HEK293T (cell line): ENCODE data around the gene TMPRSS3.

Experiments
- CTCF ChIA-PET: fragments of 350-600 bp; formaldehyde crosslinking; extraction: SDS; loops from one replicate; lab custom pipeline; 2021; ENCODE audit warnings: antibody characterized with exemption, inconsistent platforms; lab: Yijun Ruan, JAX
- POLR2A ChIA-PET: fragments of 350-600 bp; formaldehyde crosslinking; extraction: SDS; loops from one replicate; lab custom pipeline; 2020; ENCODE audit warnings: antibody characterized with exemption, inconsistent platforms; lab: Yijun Ruan, JAX
- DNase-seq: peaks from one replicate; pipeline ENCODE4 v3.0.0; 2012; ENCODE audit warnings: mixed read lengths; ENCODE audit errors: extremely low spot score
- ARNT ChIP-seq: fragments of 450-650 bp; IDR thresholded peaks from 2 replicates; pipeline ENCODE4 v1.6.1; 2017; ENCODE audit warnings: mild to moderate bottlenecking
- BHLHE40 ChIP-seq: fragments of 450-650 bp; IDR thresholded peaks from 2 replicates; pipeline ENCODE4 v1.6.1; 2016; ENCODE audit warnings: mild to moderate bottlenecking, moderate library complexity, borderline replicate concordance
- CTBP1 ChIP-seq: fragments of 450-650 bp; IDR thresholded peaks from 2 replicates; pipeline ENCODE4 v1.6.1; 2016; ENCODE audit warnings: borderline replicate concordance
- ELF4 ChIP-seq: fragments of 450-650 bp; IDR thresholded peaks from 2 replicates; pipeline ENCODE4 v1.6.1; 2017; ENCODE audit warnings: antibody characterized with exemption
- FOXA1 ChIP-seq: fragments of 450-650 bp; IDR thresholded peaks from 2 replicates; pipeline ENCODE4 v1.6.1; 2016; ENCODE audit warnings: mild to moderate bottlenecking
- FOXK2 ChIP-seq: fragments of 450-650 bp; IDR thresholded peaks from 2 replicates; pipeline ENCODE4 v1.6.1; 2016; ENCODE audit warnings: mild to moderate bottlenecking
- FOXM1 ChIP-seq: fragments of 450-650 bp; IDR thresholded peaks from 2 replicates; pipeline ENCODE4 v1.6.1; 2017; ENCODE audit warnings: mild to moderate bottlenecking, borderline replicate concordance
- HDGF ChIP-seq: fragments of 450-650 bp; IDR thresholded peaks from 2 replicates; pipeline ENCODE4 v1.6.1; 2017; ENCODE audit warnings: antibody characterized with exemption, borderline replicate concordance
- L3MBTL2 ChIP-seq: fragments of 450-650 bp; conservative IDR thresholded peaks from 2 replicates; pipeline ENCODE4 v1.6.1; 2016; ENCODE audit warnings: mild to moderate bottlenecking
- LEF1 ChIP-seq: fragments of 450-650 bp; IDR thresholded peaks from 2 replicates; pipeline ENCODE4 v1.6.1; 2017; ENCODE audit warnings: mild to moderate bottlenecking, borderline replicate concordance
- NFRKB ChIP-seq: fragments of 450-650 bp; IDR thresholded peaks from 2 replicates; pipeline ENCODE4 v1.6.1; 2016; ENCODE audit warnings: mild to moderate bottlenecking, moderate library complexity
- SP1 ChIP-seq: fragments of 450-650 bp; IDR thresholded peaks from 2 replicates; pipeline ENCODE4 v1.6.1; 2017
- SUZ12 ChIP-seq: fragments of 450-650 bp; IDR thresholded peaks from 2 replicates; pipeline ENCODE4 v1.6.1; 2016; ENCODE audit warnings: mild to moderate bottlenecking
- TARDBP ChIP-seq: fragments of 450-650 bp; IDR thresholded peaks from 2 replicates; pipeline ENCODE4 v1.6.1; 2016
- ZNF384 ChIP-seq: fragments of 450-650 bp; IDR thresholded peaks from 2 replicates; pipeline ENCODE4 v1.6.1; 2016
- TF ChIP-seq, protein P1 (sequence below): fragments of 450-650 bp; IDR thresholded peaks from 2 replicates; pipeline ENCODE4 v1.6.1; 2016

The TMPRSS3 gene

DNA sequence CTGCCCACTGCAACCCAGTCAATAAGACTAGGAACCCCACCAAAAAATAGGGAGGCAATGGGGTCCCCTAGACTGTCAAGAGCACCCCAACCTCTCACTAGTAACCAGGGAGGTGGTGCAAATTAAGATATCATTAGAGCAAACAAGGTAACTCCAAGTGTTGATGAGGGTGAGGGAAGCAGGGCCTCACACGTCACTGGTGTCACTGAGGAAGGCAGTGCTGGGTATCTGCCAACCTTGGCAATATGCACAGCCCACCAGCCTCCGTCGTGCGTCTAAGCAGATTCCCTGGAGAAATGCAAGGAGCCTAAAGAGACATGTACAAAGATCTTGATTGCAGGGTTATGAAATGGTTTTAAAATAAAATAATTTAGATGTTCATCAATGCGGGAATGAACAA, 11.6 kb upstream of the TMPRSS3 start:
- TF ChIP-seq SP1 (no peak), BHLHE40 (no peak), ELF4 (no peak), L3MBTL2 (no peak), ZNF384 (no peak), CTBP1 (no peak), ARNT (no peak), NFRKB (no peak), SUZ12 (no peak), TARDBP (no peak), FOXK2 (no peak), FOXA1 (no peak), FOXM1 (no peak), HDGF (no peak), LEF1 (no peak)
- TF ChIP-seq, protein P1, sequence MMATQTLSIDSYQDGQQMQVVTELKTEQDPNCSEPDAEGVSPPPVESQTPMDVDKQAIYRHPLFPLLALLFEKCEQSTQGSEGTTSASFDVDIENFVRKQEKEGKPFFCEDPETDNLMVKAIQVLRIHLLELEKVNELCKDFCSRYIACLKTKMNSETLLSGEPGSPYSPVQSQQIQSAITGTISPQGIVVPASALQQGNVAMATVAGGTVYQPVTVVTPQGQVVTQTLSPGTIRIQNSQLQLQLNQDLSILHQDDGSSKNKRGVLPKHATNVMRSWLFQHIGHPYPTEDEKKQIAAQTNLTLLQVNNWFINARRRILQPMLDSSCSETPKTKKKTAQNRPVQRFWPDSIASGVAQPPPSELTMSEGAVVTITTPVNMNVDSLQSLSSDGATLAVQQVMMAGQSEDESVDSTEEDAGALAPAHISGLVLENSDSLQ = no peak
- POLR2A ChIA-PET = no interaction called here
- no peak for DNase-seq
- CTCF ChIA-PET = interaction anchor here (0.6 kb wide), 1 partner anchor 445 kb away, joined by 3 read pairs; no protein-coding TSS in a partner anchor

DNA sequence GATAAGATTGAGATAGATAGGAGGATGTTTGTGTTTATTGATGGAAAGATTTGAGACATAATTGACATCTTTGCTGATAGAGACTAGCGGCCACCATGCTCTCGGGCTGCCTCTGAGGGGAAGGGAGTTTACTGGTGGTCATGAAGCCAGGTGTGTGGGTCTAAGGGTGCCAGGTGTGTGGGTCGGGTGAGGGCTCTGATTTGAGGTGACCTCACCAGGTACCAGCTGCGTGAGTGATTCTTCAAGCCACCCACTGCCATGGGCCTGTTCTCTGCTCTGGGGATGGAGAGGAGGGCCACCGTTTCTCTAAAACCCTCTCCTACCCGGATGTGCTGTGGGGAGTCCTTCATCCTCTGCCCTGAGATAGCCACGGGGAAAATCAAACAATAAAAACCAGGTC, 11.0 kb upstream of the TMPRSS3 start:
- no peak for DNase-seq
- TF ChIP-seq FOXM1 (no peak), CTBP1 (no peak), HDGF (no peak), SP1 (no peak), ELF4 (no peak), L3MBTL2 (no peak), SUZ12 (no peak), FOXA1 (no peak), LEF1 (no peak), ZNF384 (no peak)
- POLR2A ChIA-PET = no interaction called here
- CTCF ChIA-PET = no interaction called here

- POLR2A ChIA-PET = no interaction called here
- no peak for DNase-seq
- no peak for TF ChIP-seq ZNF384
- CTCF ChIA-PET = no interaction called here
Measured at GRCh38 chr21:42406201-42406621, 10.4 kb upstream of the TMPRSS3 start.

GRCh38 chr21:42405064-42406013, 9.5 kb upstream of the TMPRSS3 start:
- CTCF ChIA-PET = no interaction called here
- POLR2A ChIA-PET = interaction anchor here (0.6 kb wide), 1 partner anchor 266 kb away, joined by 3 read pairs; no protein-coding TSS in a partner anchor

GRCh38 chr21:42404539-42404938, 8.7 kb upstream of the TMPRSS3 start:
- no peak for DNase-seq
- ChIA-PET CTCF (no interaction called here), POLR2A (interaction anchor here (0.6 kb wide), 1 partner anchor 265 kb away, joined by 3 read pairs; no protein-coding TSS in a partner anchor)
- TF ChIP-seq HDGF = no peak
- TF ChIP-seq LEF1 = no peak
- no peak for TF ChIP-seq NFRKB
- TF ChIP-seq ELF4 = no peak
- no peak for TF ChIP-seq FOXA1
- TF ChIP-seq L3MBTL2 = no peak
- no peak for TF ChIP-seq FOXM1
- TF ChIP-seq ZNF384 = no peak
- no peak for TF ChIP-seq FOXK2

More at GRCh38 chr21:42405064-42406013, 9.5 kb upstream of the TMPRSS3 start:
- no peak for DNase-seq
- TF ChIP-seq FOXA1 (no peak), BHLHE40 (no peak), ELF4 (no peak), HDGF (no peak), FOXM1 (no peak), CTBP1 (no peak), ARNT (no peak), NFRKB (no peak), LEF1 (no peak), FOXK2 (no peak), ZNF384 (no peak), L3MBTL2 (no peak), SUZ12 (no peak)
- TF ChIP-seq, protein P1 = no peak

DNA sequence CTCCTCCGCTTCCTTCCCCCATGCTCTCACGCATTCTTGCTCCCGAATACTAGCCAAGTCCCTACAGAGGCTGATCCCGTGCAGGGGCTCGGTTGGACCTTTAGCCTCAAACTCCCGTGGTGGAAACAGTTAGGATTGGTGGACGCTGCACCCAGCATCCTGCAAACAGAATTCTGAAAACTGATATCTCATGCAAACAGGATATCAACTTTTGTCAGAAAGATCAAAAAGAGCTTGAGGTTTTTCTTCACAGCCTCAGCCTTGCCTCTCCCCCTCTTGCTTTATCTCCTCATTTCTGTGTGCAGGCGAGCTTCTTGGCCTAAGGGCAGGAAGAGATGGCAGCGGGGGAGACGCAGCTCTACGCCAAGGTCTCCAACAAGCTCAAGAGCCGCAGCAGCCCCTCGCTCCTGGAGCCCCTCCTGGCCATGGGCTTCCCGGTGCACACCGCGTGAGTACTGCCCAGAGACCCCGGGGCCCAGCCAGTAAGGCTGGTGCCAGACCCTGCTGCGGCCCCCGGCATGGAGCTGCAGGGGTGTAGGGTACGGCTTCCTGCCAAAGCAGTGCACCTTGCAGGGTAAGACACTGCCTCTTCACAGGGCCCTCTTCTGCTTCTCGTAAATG, 7.9 kb upstream of the TMPRSS3 start, which contains the start of gene UBASH3A:
Gene UBASH3A (plus strand): TSS at position 292 of the 621 bp plus-strand sequence. CDS start 44 bp downstream, at position 336.
- DNase-seq = no peak
- TF ChIP-seq SP1 = no peak
- TF ChIP-seq, protein P1 = no peak
- no peak for TF ChIP-seq LEF1
- TF ChIP-seq HDGF = no peak
- TF ChIP-seq ELF4 = no peak
- no peak for TF ChIP-seq CTBP1
- no peak for TF ChIP-seq L3MBTL2
- TF ChIP-seq ZNF384 = no peak
- TF ChIP-seq TARDBP = no peak
- CTCF ChIA-PET = no interaction called here
- POLR2A ChIA-PET = no interaction called here
